ENCODE measurements around the gene SRCAP.
"Not testable (repeated sequence)": the region's sequence is repeated elsewhere in the genome, so short reads cannot be mapped to it uniquely, and the experiment has no call there.

Gene SRCAP

GRCh38 chr16:30664616-30665109, 34.3 kb upstream of the SRCAP start:
- no peak for DNase-seq

DNA sequence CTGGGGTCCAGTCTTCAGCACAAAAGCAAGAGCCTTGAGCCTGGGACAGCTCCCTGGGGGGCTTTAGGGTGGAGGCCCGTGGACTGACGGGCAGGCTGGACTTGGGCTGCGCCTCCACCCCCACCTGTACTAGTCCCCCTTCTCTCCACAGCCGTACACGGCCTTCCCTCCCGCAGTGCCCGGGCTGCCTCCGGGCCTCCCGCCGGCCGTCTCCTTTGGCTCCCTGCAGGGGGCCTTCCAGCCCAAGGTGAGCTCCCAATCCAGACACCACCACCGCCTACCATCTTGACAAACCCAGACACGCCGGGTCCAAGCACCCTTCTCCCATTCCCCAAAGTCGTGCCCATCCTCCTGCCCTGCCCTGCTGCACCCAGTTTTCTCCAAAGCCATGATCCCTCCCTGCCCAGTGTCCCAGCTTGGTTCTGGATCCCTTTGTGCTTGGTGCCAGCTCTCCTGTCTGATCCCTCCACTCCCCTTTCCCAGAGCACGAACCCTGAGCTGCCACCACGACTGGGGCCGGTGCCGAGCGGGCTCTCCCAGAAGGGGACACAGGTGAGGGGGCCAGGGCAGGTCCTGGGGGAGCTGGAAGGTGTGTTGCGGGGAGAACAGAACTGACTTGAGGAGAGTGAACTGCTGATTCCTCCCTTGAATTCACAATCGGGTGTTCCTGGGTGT, 33.7 kb upstream of the SRCAP start:
- DNase-seq = no peak

- DNase-seq = no peak
Measured at GRCh38 chr16:30665830-30666190, 33.2 kb upstream of the SRCAP start.

- DNase-seq = no peak
Measured at GRCh38 chr16:30666681-30667080, 32.3 kb upstream of the SRCAP start.

DNA sequence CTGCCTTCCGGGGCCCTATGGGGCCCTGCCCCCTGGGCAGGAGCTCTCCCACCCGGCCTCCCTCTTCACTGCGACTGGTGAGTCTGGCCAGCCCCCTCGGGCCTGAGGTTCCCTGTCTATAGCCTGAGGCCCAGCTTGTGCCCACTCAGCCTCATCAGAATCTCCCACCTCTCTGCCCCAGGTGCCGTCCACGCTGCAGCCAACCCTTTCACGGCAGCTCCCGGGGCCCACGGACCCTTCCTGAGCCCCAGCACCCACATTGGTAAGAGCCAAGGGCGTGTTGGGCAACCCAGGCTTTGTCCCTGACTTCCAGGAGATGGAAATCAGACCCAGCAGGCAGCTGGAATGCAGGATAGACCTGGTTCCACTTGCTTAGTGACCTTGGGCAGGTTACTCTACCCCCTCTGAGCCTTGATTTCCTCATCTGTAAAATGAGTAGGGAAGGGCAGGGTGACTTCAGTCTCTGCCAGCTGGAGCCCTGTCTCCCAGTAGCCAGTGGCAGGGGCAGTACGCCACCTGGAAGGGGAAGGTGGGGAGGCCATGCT, 31.5 kb upstream of the SRCAP start:
- no peak for DNase-seq

DNA sequence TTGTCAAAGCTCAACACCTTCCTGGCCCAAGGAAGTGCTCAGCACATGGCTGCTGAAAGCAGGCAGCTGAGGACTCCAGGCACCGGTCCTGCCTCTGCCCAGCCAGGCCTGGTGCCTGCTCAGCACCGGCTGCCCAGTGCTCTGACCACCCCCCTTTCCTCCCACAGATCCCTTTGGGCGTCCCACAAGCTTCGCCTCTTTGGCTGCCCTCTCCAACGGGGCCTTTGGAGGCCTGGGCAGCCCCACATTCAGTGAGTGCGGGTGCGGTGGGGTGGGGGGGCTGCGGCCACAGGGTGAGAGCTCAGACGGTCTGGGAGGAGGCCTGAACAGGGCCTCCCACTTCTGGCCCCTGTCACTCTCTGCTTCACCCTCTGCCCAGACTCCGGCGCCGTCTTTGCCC, 30.6 kb upstream of the SRCAP start:
- no peak for DNase-seq

DNA sequence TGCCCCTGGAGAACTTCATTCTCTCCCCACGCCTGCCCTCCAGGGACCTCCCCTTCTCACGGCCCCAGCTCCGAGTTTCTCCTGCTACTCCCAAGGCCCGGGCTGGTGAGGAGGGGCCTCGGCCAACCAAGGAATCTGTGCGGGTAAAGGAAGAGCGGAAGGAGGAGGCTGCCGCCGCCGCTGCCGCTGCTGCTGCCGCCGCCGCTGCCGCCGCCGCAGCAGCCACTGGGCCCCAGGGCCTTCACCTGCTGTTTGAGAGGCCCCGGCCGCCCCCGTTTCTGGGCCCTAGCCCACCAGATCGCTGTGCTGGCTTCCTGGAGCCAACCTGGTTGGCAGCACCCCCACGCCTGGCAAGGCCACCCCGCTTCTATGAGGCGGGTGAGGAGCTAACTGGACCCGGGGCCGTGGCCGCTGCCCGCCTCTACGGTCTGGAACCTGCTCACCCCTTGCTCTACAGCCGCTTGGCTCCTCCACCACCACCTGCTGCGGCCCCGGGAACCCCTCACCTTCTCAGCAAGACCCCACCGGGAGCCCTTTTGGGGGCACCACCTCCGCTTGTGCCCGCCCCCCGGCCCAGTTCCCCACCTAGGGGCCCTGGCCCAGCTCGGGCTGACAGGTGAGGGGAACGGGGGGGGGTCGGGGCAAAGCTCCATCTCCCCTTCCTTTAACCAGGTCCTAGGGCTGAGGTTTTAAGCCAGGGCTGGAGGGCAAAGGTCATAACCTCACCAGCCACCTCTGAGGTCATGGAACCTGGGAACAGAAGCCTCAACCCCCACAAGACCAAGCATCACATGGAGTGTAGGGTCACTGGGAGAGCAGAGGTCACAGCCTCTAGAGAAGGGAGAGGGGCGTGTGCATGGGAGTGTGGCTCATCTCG, 29.7 kb upstream of the SRCAP start:
- DNase-seq = no peak

GRCh38 chr16:30669903-30670824, 28.8 kb upstream of the SRCAP start:
- no peak for DNase-seq

DNA sequence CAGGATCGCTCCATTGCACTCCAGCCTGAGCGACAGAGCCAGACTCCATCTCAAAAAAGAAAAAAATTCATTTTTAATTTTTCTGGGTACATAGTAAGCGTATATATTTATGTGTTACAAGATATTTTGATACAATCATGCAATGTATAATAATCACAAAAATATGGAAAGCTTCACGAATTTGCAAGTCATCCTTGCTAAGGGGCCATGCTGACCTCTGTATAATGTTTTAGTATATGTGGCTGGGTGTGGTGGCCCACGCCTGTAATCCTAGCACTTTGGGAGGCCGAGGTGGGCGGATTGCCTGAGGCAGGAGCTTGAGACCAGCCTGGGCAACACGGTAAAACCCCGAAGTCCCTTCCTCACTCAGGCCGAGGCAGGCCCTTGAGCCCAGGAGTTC, 23.8 kb upstream of the SRCAP start:
- no peak for DNase-seq

DNA sequence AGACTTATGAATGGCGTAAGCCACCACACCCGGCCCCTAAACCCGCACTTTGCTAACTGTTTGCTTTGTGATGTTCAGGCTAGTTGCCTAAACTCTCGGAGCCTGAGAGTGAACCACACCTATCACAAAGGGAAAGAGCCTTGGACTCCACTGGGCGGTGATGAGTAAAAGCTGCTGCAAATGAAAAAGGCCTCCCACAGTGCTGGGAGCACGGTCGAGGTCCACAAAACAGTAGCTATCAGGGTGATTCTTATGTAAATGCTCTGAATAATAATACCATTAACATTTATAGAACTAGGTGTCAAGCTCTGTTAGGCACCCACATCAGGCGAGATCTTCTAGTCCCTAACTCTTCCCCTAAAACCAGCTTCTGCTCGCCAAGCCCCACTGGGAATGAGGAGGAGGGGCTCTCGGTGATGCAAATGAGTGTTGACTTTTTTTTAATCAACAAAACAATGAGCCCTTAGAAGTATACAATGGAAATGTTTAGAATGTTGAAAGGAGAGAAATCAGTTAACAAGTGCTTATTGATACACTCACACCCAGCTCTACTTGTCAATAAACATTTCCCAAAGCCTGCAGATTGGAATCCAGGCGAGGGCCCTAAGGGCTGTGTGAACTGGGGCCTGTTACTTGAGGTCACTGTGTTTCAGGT, 20.9 kb upstream of the SRCAP start:
- DNase-seq = no peak

- no peak for DNase-seq
Measured at GRCh38 chr16:30678586-30678970, 20.4 kb upstream of the SRCAP start.

DNA sequence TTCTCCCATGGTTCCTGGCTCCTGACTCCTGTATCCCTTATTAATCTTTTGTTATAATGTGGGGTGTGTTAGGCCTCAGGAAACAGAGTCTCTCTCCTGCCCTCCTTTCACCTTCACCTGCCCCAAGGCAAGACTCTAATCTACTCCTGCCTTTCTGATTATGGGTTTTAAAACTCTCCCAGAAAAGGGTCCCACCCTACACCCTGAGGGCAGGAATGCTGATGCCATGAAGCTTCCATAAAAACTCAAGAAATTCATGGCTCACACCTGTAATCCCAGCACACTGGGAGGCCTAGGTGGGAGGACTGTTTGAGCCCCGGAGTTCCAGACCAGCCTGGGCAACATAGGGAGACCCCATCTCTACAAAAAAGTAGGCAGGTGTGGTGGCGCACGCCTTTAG, 18.6 kb upstream of the SRCAP start:
- DNase-seq = no peak

GRCh38 chr16:30688701-30689100, 10.3 kb upstream of the SRCAP start:
- DNase-seq = no peak

- no peak for DNase-seq
Measured at GRCh38 chr16:30691907-30692306, 7.1 kb upstream of the SRCAP start.

DNA sequence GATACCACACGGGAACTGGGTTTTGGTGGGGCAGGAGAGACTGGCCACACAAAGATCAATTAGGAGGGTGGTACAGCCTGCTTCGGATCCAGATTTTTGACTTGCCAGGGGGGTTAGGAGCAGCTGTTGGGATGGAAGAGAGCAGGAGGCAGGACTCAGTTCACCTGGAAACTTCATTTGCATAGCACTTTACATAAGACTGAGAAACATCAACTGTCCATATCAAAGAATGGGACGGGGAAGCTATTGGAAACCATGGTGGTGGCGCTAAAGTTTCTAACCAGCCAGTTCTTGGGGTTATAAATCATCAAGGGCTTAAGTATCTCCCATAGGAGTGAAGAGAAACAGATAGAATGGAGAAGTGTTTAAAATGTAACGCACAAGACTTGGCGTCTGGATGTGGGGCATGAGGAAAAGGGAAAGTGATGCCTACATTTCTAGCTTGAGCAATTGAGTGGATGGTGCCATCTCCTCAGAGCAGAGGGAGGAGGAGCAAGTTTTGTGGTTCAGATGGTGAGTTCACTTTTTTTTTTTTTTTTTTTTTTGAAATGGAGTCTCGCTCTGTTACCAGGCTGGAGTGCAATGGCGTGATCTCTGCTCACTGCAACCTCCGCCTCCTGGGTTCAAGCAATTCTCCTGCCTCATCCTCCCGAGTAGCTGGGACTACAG, 6.4 kb upstream of the SRCAP start:
- DNase-seq = no peak

- no peak for DNase-seq
Measured at GRCh38 chr16:30694926-30695693, 3.9 kb upstream of the SRCAP start.

DNA sequence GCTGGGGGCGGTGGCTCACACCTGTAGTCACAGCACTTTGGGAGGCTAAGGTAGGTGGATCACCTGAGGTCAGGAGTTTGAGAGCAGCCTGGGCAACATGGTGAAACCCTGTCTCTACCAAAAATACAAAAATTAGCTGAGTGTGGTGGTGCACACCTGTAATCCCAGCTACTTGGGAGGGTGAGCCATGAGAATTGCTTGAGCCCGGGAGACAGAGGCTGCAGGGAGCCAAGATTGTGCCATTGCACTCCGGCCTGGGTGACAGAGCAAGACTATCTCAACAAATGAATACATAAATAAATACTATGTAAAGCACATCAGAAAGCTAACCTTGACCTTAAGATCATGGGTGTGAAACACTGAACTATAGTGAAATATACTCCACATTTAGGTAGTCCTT, 2.3 kb upstream of the SRCAP start:
- DNase-seq = not testable (repeated sequence)

DNA sequence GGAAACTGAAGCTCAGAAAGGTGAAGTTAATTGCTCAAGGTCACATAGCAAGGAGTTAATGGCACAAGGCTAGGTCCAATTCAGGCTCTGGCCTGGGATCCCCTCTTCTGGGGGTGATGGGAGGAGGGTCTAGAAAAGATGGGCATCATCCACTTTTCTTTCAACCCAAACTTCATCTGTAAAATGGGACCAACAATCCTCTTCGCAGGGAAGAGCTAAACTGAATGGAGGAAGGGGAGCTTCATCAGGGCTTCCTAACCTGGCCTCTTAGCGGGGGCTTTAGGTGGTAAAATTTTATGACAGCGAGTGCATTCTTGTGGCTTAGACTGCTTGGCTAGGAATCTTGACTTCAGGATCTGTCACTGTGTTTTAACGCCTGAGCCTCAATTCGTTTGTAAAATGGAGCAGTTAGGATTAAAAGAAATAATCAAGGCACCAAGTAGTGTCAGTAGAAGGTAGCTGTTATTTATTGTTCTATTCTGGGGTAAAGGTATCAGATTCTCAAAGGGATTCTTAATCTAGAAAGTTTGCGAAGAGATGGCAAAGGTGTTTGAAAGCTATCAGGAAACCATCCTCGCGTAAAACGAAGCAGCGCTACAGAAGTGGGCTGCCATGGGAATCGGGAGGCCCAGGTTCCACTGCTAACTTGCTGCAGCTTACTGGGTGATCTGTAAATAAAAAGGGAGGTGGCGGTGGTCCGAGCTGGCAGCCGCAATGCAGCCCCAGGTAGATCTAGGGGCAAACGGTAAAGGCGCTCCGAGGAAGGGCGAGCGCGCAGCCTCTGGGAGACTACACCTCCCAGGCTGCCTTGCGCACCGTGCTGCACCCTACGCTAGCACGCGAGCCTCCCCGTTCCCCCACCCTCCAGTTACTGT, 1.5 kb upstream of the SRCAP start:
- no peak for DNase-seq

- DNase-seq = peak; percentile 99
Measured at GRCh38 chr16:30698139-30698815, 694 bp upstream of the SRCAP start.
